H1 (cell line): Measurements from ENCODE around the gene UGT1A8. TPM values are rescaled to one million over a fixed set of nuclear protein-coding genes. Genes with fewer than 3 reads are reported as not detected.

Experiments used
- FOSL1 ChIP-seq: IDR thresholded peaks from 2 replicates; pipeline ENCODE4 v1.6.1; 2011; ENCODE audit warnings: mild to moderate bottlenecking, low read depth, low read length, moderate library complexity; ENCODE audit not compliant: insufficient read depth
- polyA plus RNA-seq, 7 experiments: library from polyadenylated mRNA; depleted of rRNA in 3 of 7; stranded (reverse) in 5 of 7; unstranded in 2 of 7; fragments of >200 nt in 5 of 7; fragments of 200-250 nt in 2 of 7; gene quantifications; 1 replicate in 5 of 7; 2 replicates in 1 of 7; 4 replicates in 1 of 7; pipeline versions ENCODE4 v1.2.1 to v1.2.3, GENCODE V29; 2011 to 2013; ENCODE audit warnings: missing spikeins in 2 of 7, mixed read lengths in 2 of 7
- total RNA-seq: library from RNA; stranded (reverse); fragmentation: NEBNext Ultra II Directional; extraction: Animal tissue kit (Norgen Biotek cat#: 25700); gene quantifications from 2 replicates; pipeline ENCODE4 v1.2.1, GENCODE V29; 2021

The UGT1A8 gene
- total and polyA plus RNA-seq, 2 of the 8 experiments (the other 6 are each of a cell fraction or from before 2014, with no cell fraction given) = not detected

GRCh38 chr2:233663911-233664310, 46.5 kb downstream of the UGT1A8 start (continued):
- TF ChIP-seq FOSL1 = no peak
